PFSK-1 (cell line): ENCODE results near the gene ASB11.

Experiments
- FOXP2 ChIP-seq: optimal IDR thresholded peaks from 2 replicates; pipeline ENCODE3; 2011; ENCODE audit warnings: borderline replicate concordance, control low read depth, inconsistent platforms; ENCODE audit not compliant: insufficient read depth; ENCODE audit errors: extremely low read length, extremely low read depth
- POLR2AphosphoS5 ChIP-seq: IDR thresholded peaks from 2 replicates; pipeline ENCODE4 v1.6.1; 2012; ENCODE audit warnings: low read depth, mild to moderate bottlenecking, control low read depth, low read length, moderate library complexity
- SIN3A ChIP-seq: IDR thresholded peaks from 2 replicates; pipeline ENCODE4 v1.6.1; 2012; ENCODE audit warnings: mild to moderate bottlenecking, low read length, moderate library complexity, borderline replicate concordance; ENCODE audit not compliant: insufficient read depth
- TAF1 ChIP-seq: IDR thresholded peaks from 2 replicates; pipeline ENCODE4 v1.6.1; 2012; ENCODE audit warnings: low read length, control low read depth, borderline replicate concordance; ENCODE audit not compliant: insufficient read depth
- TF ChIP-seq, protein P1 (sequence below), 2 experiments: IDR thresholded peaks; 2 replicates each; pipeline versions ENCODE4 v1.6.1 to v1.8.0; 2011 to 2012; ENCODE audit warnings: low read depth in 2 of 2, low read length in 2 of 2, control low read depth in 1 of 2, inconsistent platforms in 1 of 2, mild to moderate bottlenecking in 1 of 2, moderate library complexity in 1 of 2; ENCODE audit not compliant: insufficient read depth in 1 of 2

The ASB11 gene

DNA sequence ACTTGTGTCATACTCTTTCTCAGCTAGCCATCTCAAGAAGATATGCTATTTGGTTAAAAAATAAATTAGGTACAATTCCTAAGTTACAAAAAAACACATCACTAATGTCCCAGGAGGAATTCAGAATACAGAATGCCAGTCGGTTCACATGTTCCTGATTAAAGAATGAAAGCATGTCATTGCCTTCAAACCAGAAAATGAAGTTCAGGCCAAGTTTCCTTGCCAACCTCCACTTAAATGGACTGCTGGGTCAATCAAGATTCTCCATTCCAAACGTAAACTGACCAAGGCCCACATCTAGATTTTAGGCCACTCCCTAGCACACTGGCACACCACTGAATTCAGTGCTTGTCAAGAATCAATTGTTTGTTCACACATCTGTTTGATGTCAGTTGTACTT is 13.4 kb upstream of the ASB11 start:
- TF ChIP-seq, protein P1, sequence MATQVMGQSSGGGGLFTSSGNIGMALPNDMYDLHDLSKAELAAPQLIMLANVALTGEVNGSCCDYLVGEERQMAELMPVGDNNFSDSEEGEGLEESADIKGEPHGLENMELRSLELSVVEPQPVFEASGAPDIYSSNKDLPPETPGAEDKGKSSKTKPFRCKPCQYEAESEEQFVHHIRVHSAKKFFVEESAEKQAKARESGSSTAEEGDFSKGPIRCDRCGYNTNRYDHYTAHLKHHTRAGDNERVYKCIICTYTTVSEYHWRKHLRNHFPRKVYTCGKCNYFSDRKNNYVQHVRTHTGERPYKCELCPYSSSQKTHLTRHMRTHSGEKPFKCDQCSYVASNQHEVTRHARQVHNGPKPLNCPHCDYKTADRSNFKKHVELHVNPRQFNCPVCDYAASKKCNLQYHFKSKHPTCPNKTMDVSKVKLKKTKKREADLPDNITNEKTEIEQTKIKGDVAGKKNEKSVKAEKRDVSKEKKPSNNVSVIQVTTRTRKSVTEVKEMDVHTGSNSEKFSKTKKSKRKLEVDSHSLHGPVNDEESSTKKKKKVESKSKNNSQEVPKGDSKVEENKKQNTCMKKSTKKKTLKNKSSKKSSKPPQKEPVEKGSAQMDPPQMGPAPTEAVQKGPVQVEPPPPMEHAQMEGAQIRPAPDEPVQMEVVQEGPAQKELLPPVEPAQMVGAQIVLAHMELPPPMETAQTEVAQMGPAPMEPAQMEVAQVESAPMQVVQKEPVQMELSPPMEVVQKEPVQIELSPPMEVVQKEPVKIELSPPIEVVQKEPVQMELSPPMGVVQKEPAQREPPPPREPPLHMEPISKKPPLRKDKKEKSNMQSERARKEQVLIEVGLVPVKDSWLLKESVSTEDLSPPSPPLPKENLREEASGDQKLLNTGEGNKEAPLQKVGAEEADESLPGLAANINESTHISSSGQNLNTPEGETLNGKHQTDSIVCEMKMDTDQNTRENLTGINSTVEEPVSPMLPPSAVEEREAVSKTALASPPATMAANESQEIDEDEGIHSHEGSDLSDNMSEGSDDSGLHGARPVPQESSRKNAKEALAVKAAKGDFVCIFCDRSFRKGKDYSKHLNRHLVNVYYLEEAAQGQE (IDR thresholded peaks at IDR 0.05; ENCODE audit: insufficient read depth in 1 of 2, low read depth in 2 of 2, low read length in 2 of 2): no peak
- TF ChIP-seq FOXP2: no peak
- no peak for TF ChIP-seq TAF1
- no peak for TF ChIP-seq POLR2AphosphoS5
- TF ChIP-seq SIN3A: no peak

- TF ChIP-seq, protein P1 (IDR thresholded peaks at IDR 0.05; ENCODE audit: insufficient read depth in 1 of 2, low read depth in 2 of 2, low read length in 2 of 2): no peak
- TF ChIP-seq TAF1 (no peak), FOXP2 (no peak), POLR2AphosphoS5 (no peak), SIN3A (no peak)
Observed at GRCh38 chrX:15328131-15328530, 12.7 kb upstream of the ASB11 start.

GRCh38 chrX:15322472-15322871 is 7.0 kb upstream of the ASB11 start:
- TF ChIP-seq, protein P1 (IDR thresholded peaks at IDR 0.05; ENCODE audit: insufficient read depth in 1 of 2, low read depth in 2 of 2, low read length in 2 of 2): no peak
- no peak for TF ChIP-seq SIN3A
- no peak for TF ChIP-seq FOXP2
- no peak for TF ChIP-seq POLR2AphosphoS5
- TF ChIP-seq TAF1: no peak

- TF ChIP-seq SIN3A (no peak), FOXP2 (no peak), POLR2AphosphoS5 (no peak)
- TF ChIP-seq, protein P1 (IDR thresholded peaks at IDR 0.05; ENCODE audit: insufficient read depth in 1 of 2, low read depth in 2 of 2, low read length in 2 of 2): no peak
Observed at GRCh38 chrX:15322072-15322471, 6.6 kb upstream of the ASB11 start.

DNA sequence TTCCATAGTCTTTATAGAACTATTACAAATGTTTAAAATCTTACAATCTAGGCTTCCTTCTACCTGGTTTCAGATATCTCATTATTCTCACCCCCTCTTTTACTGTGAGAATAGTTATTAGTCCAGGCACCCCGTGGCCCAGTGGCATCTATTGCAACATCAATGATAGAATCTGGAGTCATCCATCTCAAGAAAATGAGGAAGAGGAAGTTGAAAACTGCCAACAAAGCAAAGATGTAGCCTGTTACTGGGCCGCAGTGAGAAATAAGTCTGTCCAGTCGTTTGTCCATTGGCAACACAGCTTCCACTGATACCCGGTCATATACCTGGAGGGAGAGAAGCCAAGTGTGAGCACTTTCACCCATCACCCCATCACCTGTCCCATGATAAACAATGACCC is 6.0 kb upstream of the ASB11 start:
- no peak for TF ChIP-seq FOXP2
- TF ChIP-seq, protein P1 (IDR thresholded peaks at IDR 0.05; ENCODE audit: insufficient read depth in 1 of 2, low read depth in 2 of 2, low read length in 2 of 2): no peak
- no peak for TF ChIP-seq POLR2AphosphoS5
- no peak for TF ChIP-seq TAF1
- TF ChIP-seq SIN3A: no peak
